ENCODE results near the gene BTBD2.

- TF ChIP-seq EZH2 (IDR thresholded peaks at IDR 0.05; ENCODE audit: low read length) (no peak), CTCF (optimal IDR thresholded peaks at IDR 0.05 in 1 of 3, IDR thresholded peaks at IDR 0.05 in 1 of 3, conservative IDR thresholded peaks at IDR 0.05 in 1 of 3; ENCODE audit: extremely low read depth in 1 of 3, insufficient read depth in 2 of 3, low read length in 3 of 3) (no peak)
Measured at GRCh38 chr19:2054763-2055162, 39.2 kb upstream of the BTBD2 start.
